AML-193 (cell line): ENCODE results near the gene TRIM9.

Source experiments
- DNase-seq, 2 experiments: peaks; one replicate each; lab custom pipeline; 2025; lab: John Stamatoyannopoulos, UW

The TRIM9 gene

GRCh38 chr14:51058382-51058781 is 36.5 kb downstream of the TRIM9 start:
- DNase-seq: no peak

- no peak for DNase-seq
Observed at GRCh38 chr14:51056421-51056820, 38.5 kb downstream of the TRIM9 start.

- no peak for DNase-seq
Observed at GRCh38 chr14:51053157-51053556, 41.7 kb downstream of the TRIM9 start.

GRCh38 chr14:51044961-51045360 is 49.9 kb downstream of the TRIM9 start:
- DNase-seq: no peak

- no peak for DNase-seq
Observed at GRCh38 chr14:51041883-51042282, 53.0 kb downstream of the TRIM9 start.

- no peak for DNase-seq
Observed at GRCh38 chr14:51041108-51041531, 53.8 kb downstream of the TRIM9 start.

- no peak for DNase-seq
Observed at GRCh38 chr14:51039252-51039651, 55.7 kb downstream of the TRIM9 start.

GRCh38 chr14:51035611-51036192 is 59.2 kb downstream of the TRIM9 start:
- no peak for DNase-seq

GRCh38 chr14:51028851-51029754 is 65.8 kb downstream of the TRIM9 start:
- DNase-seq: no peak

- no peak for DNase-seq
Observed at GRCh38 chr14:51028361-51028760, 66.5 kb downstream of the TRIM9 start.

- no peak for DNase-seq
Observed at GRCh38 chr14:51024377-51024776, 70.5 kb downstream of the TRIM9 start.

GRCh38 chr14:51023964-51024363 is 70.9 kb downstream of the TRIM9 start:
- DNase-seq: no peak

GRCh38 chr14:51022769-51023168 is 72.1 kb downstream of the TRIM9 start:
- no peak for DNase-seq

- no peak for DNase-seq
Observed at GRCh38 chr14:51020024-51020710, 74.7 kb downstream of the TRIM9 start.

GRCh38 chr14:51019089-51019488 is 75.8 kb downstream of the TRIM9 start:
- DNase-seq: no peak

GRCh38 chr14:51018521-51018920 is 76.4 kb downstream of the TRIM9 start:
- DNase-seq: no peak

- DNase-seq: no peak
Observed at GRCh38 chr14:51014625-51015024, 80.3 kb downstream of the TRIM9 start.

- no peak for DNase-seq
Observed at GRCh38 chr14:51014086-51014485, 80.8 kb downstream of the TRIM9 start.

- peak in 1 of 2 experiments; percentile 13 for DNase-seq
Observed at GRCh38 chr14:51012055-51012454, 82.8 kb downstream of the TRIM9 start.

GRCh38 chr14:51008446-51008845 is 86.5 kb downstream of the TRIM9 start:
- no peak for DNase-seq

GRCh38 chr14:51006781-51007211 is 88.1 kb downstream of the TRIM9 start:
- DNase-seq: peak; percentile 83 to 85

GRCh38 chr14:51006324-51006723 is 88.6 kb downstream of the TRIM9 start:
- no peak for DNase-seq
